HG03439 (cell line): Measurements from ENCODE around the gene TMEM270.

Experiments
- ATAC-seq: cut with Tn5 transposase; IDR thresholded peaks from one replicate; pipeline ENCODE4 v1.9.1; 2021; ENCODE audit warnings: mild to moderate bottlenecking, moderate library complexity; ENCODE audit not compliant: unreplicated experiment

TMEM270 gene

DNA sequence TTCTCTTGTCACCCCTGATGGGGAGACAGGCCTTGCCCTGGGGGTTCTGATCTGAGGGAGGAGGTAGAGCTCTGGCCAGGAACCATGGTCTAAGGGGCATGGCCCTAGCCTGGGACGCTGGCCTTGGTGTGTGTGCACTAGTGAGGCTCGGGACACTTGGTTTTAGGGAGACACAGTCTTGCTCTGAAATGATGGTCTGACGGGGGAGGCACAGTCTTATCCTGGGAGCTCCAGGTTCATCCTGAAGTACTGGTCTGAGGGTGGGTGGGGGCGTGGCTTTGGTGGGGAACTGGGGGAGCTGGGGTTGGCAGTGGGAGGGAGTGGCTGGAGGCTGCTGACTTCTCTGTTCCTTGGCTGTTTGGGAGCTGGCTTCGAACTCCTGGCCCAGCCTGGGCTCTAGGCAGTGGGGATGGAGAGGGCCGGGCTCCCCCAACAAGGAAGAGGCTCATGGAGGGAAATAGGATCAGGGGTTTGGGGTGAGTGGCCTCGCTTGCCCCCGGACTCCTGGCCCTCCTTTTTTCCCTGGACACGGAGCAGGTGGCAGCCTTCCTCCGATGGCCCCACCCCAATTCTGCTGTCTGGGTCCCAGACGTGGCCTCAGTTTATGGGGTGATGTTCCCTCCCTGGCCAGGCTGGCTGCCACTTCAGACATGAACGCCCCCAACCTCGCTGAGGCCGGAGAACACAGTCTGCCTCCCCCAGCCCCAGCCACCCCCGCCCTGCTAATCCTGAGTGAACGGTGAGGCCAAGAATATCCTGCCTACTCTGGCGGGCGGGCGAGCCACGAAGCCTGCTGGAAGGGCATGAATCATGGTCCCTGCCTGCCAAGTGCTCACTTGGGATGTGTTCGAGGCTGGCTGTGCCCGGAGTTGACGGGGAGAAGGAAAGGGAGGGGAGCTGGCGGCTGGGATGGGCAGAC, 43.5 kb downstream of the TMEM270 start:
- ATAC-seq, result no peak

DNA sequence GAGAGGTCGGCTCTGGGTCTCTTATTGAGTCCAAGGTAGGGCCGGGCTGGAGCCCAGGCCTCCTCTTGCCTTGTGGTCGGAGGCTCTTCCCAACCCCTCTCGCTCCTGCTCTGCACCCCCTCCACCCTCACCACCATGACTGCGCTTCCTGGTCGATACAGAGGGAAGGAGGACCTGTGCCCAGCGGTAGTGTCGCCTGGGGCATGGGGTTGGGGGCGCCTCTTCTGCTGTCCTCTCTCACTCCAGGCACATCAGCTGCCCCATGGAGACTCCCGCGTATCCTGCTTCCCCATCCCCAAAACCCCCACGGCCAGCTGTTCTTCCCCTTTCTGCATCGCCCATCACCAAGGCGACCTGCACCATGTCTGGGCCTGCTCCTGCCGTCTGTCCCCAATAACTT, 44.4 kb downstream of the TMEM270 start:
- ATAC-seq, result no peak

DNA sequence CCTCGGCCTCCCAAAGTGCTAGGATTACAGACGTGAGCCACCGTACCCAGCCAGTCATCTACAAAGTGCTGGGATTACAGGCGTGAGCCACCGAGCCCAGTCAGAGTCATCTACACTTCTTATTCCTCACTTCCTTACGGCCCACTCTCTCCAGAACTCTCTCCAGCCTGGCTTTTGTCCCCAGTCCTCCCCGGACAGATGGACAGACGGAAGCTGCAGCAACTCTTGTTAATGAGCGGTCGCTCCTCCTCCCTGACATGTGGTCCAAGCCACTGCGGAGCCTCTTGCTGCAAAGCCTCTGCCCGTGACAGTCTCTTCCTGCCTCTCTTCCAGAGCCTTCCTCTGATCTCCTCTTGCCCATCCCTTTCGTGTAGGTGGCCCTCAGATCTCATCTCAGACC, 45.9 kb downstream of the TMEM270 start:
- no peak for ATAC-seq

DNA sequence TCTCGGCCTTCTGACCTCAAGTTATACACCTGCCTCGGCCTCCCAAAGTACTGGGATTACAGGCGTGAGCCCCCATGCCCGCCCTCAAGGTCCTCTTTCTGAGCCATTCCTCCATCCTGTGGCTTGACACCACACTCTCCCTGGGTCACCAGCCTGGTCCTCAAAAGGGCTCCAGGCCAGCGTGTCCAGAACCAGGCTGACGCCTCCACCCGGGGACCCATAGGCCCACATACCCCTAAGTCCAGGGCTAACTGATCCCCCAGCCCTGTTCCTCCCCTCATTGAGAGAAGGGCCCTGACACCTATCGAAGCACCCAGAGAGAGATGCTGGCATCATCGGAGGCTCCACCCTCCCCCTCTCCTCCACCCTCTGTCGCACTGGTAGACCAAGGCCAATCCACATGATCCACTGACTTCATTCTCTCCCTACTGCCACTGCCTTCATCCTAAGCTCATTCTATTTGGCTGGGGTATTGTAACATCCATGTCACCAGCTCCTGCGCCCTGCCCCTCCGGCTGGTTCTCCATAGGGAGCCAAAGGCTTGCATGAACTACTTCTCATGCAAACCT, 46.7 kb downstream of the TMEM270 start:
- ATAC-seq, result no peak

GRCh38 chr7:73908123-73908611, 47.2 kb downstream of the TMEM270 start:
- ATAC-seq, result no peak

GRCh38 chr7:73909051-73909941, 48.3 kb downstream of the TMEM270 start:
- ATAC-seq, result no peak

DNA sequence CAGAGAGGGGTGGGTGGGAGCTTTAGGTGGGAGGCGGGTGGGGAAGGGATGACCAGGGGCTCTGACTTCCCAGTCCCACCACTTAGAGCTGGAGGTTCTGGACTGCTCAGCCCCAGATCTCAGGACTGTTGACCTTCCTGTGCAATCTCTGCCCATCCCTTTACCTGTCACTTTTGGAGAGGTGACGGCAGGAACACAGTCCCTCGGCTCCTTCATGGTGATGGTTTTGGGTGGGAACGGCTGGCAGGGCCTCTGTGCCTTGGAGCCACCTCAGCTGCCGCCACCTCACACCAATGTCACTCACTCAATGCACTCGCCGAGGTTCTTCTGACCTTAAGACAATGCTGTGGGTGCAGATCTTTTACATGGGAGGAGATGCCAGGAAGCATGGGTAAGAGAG, 49.0 kb downstream of the TMEM270 start:
- ATAC-seq, result no peak

- ATAC-seq, result no peak
Measured at GRCh38 chr7:73912223-73912622, 51.3 kb downstream of the TMEM270 start.
